Adrenal gland (tissue), 12 donors: ENCODE measurements around the gene PLPP4. TPM values are rescaled to one million over a fixed set of nuclear protein-coding genes. Genes with fewer than 3 reads are reported as not detected.

Source experiments
- DNase-seq, 7 donors: peaks; one replicate each; pipeline ENCODE4 v3.0.0-alpha.2; 2019 to 2020
- H3K27ac ChIP-seq, 5 donors: fragments of 200-600 bp; sonication (generic) in 4 of 5; 1 replicate in 3 of 5; 2 replicates in 2 of 5; pipeline versions ENCODE4 v1.5.1 to v1.8.0; 2016 to 2020; ENCODE audit warnings: mild to moderate bottlenecking in 1 of 5
- H3K27me3 ChIP-seq: fragments of 200-600 bp; 2 replicates; pipeline ENCODE4 v1.8.0; 2021
- H3K36me3 ChIP-seq, 2 donors: fragments of 200-600 bp; replicated peaks in 1 of 2; 1 replicate in 1 of 2; 2 replicates in 1 of 2; pipeline versions ENCODE4 v1.5.1 to v1.8.0; 2018 to 2022
- H3K4me1 ChIP-seq, 2 donors: fragments of 200-600 bp; replicated peaks in 1 of 2; 1 replicate in 1 of 2; 2 replicates in 1 of 2; pipeline versions ENCODE4 v1.5.1 to v1.8.0; 2018 to 2021
- H3K4me3 ChIP-seq, 4 donors: fragments of 200-600 bp; sonication (generic) in 3 of 4; one replicate each; pipeline ENCODE4 v1.5.1; 2016 to 2018
- H3K9me3 ChIP-seq, 3 donors: fragments of 200-600 bp; sonication (generic) in 1 of 3; replicated peaks in 1 of 3; 1 replicate in 2 of 3; 2 replicates in 1 of 3; pipeline versions ENCODE4 v1.5.1 to v1.8.0; 2016 to 2021
- CTCF ChIP-seq, 6 experiments: fragments of 450-650 bp in 4 of 6; fragments of 200-600 bp in 2 of 6; sonication (generic) in 1 of 6; IDR thresholded peaks; 1 replicate in 5 of 6; 2 replicates in 1 of 6; pipeline versions ENCODE4 v1.5.1 to v1.8.0; 2016 to 2021; ENCODE audit warnings: antibody characterized with exemption in 6 of 6, mild to moderate bottlenecking in 2 of 6, moderate library complexity in 1 of 6
- POLR2A ChIP-seq, 2 donors: fragments of 450-650 bp; IDR thresholded peaks; one replicate each; pipeline ENCODE4 v1.6.1; 2017; ENCODE audit warnings: antibody characterized with exemption in 2 of 2, mild to moderate bottlenecking in 2 of 2, moderate library complexity in 1 of 2
- WGBS, 4 donors: extraction: QIAGEN DNeasy Blood & Tissue Kit in 2 of 4; methylation state at CpG; one replicate each; pipeline versions ENCODE4 v1.1.5 to v1.1.7; 2013 to 2017; 5-methylcytosine and 5-hydroxymethylcytosine counted together
- intact Hi-C, 2 donors: fragments of 100-400 bp; cut with DNase I; formaldehyde crosslinking; loops; one replicate each; pipeline versions ENCODE4 v1.14.1 to v1.15.0; 2022 to 2023
- polyA plus RNA-seq, 3 donors: library from polyadenylated mRNA; stranded (reverse); fragments of 200-250 nt in 2 of 3; fragments of 350-450 nt in 1 of 3; fragmentation: Illumina TruSeq in 1 of 3; extraction: RNeasy Lipid Tissue Mini Kit (QIAGEN cat#74804) in 1 of 3; gene quantifications; one replicate each; pipeline ENCODE4 v1.2.3, GENCODE V29; 2013 to 2014
- total RNA-seq, 9 donors: library from RNA; depleted of rRNA in 4 of 9; stranded (reverse); fragments of >200 nt in 4 of 9; fragments of 120-200 nt in 1 of 9; fragmentation: NEBNext Ultra II Directional in 1 of 9; extraction: Animal tissue kit (Norgen Biotek cat#: 25700) in 1 of 9; gene quantifications; one replicate each; pipeline versions ENCODE4 v1.1.0 to v1.2.4, GENCODE V29; 2013 to 2023
- donor health status: healthy with polysubstance abuse.
- donor health status: Bipolar disorder and iron deficiency.
- donor health status: DM: yes; HTN: yes; CAD: no.
- donor health status: DM: no; HTN: no; CAD: no.
- donor health status: DM: no; HTN: no; CAD: no.
- donor health status: DM: yes; HTN: yes; CAD: no.

The PLPP4 gene
- total and polyA plus RNA-seq, 12 donors: 0.09 to 1.4 TPM; not detected in 10

GRCh38 chr10:120424198-120424464 is 32.9 kb upstream of the PLPP4 start:
- Histone ChIP-seq H3K9me3 (no peaks in the 10 kb centered on the region), H3K27me3 (no peaks in the 10 kb centered on the region), H3K4me1 (no peaks in the 10 kb centered on the region), H3K27ac (no peak overlapping the region), H3K4me3 (no peak overlapping the region), H3K36me3 (no peaks in the 10 kb centered on the region)
- no peak for DNase-seq
- WGBS, 4 donors: 50 to 63% (median 59%) methylated on average over 3 to 4 of the region's 4 CpGs
- intact Hi-C loops: loop anchor here in 1 of 2 donors (5.0 kb wide), 1 partner anchor 308 kb away; no protein-coding TSS in a partner anchor
- no peak for TF ChIP-seq POLR2A (IDR thresholded peaks at IDR 0.05)
- no peak for TF ChIP-seq CTCF (IDR thresholded peaks at IDR 0.05)

GRCh38 chr10:120426306-120426705 is 30.7 kb upstream of the PLPP4 start:
- Histone ChIP-seq H3K4me3 (no peak overlapping the region), H3K36me3 (no peaks in the 10 kb centered on the region), H3K4me1 (no peaks in the 10 kb centered on the region), H3K27ac (no peak overlapping the region), H3K27me3 (no peaks in the 10 kb centered on the region), H3K9me3 (no peaks in the 10 kb centered on the region)
- intact Hi-C loops: no loop called here
- no peak for DNase-seq
- TF ChIP-seq CTCF (IDR thresholded peaks at IDR 0.05) (no peak), POLR2A (IDR thresholded peaks at IDR 0.05) (no peak)
- 74 to 81% (median 79%) methylated on average over 3 of the region's 3 CpGs for WGBS, 4 donors

GRCh38 chr10:120428754-120429153 is 28.3 kb upstream of the PLPP4 start:
- no peak for TF ChIP-seq CTCF (IDR thresholded peaks at IDR 0.05)
- TF ChIP-seq POLR2A (IDR thresholded peaks at IDR 0.05): no peak
- Histone ChIP-seq H3K4me1 (no peaks in the 10 kb centered on the region), H3K27me3 (no peaks in the 10 kb centered on the region), H3K27ac (no peak overlapping the region), H3K36me3 (no peaks in the 10 kb centered on the region), H3K4me3 (no peak overlapping the region), H3K9me3 (no peaks in the 10 kb centered on the region)
- WGBS, 4 donors: 59 to 75% (median 60%) methylated on average over 5 of the region's 5 CpGs
- intact Hi-C loops: no loop called here
- DNase-seq: no peak

GRCh38 chr10:120429395-120429794 is 27.6 kb upstream of the PLPP4 start:
- Histone ChIP-seq H3K4me1 (no peaks in the 10 kb centered on the region), H3K4me3 (no peak overlapping the region), H3K27ac (no peak overlapping the region), H3K36me3 (no peaks in the 10 kb centered on the region), H3K9me3 (no peaks in the 10 kb centered on the region), H3K27me3 (no peaks in the 10 kb centered on the region)
- DNase-seq: no peak
- WGBS, 4 donors: 70 to 86% (median 83%) methylated on average over 5 of the region's 5 CpGs
- TF ChIP-seq POLR2A (IDR thresholded peaks at IDR 0.05) (no peak), CTCF (IDR thresholded peaks at IDR 0.05) (no peak)
- intact Hi-C loops: no loop called here
